Naive thymus-derived CD4-positive, alpha-beta T cell (primary cell): ENCODE data around the gene TNFSF9. TPM values are rescaled to one million over a fixed set of nuclear protein-coding genes. Genes with fewer than 3 reads are reported as not detected.
"Not testable (repeated sequence)": the region's sequence is repeated elsewhere in the genome, so short reads cannot be mapped to it uniquely, and the experiment has no call there.

Source experiments
- ATAC-seq: fragments of 150-1000 bp; cut with Tn5 transposase; 2 replicates; pipeline ENCODE4 v1.10.0; 2021; ENCODE audit warnings: mild to moderate bottlenecking, moderate library complexity
- CTCF ChIA-PET: fragments of 350-600 bp; sonication (Branson Sonifier 250); formaldehyde crosslinking; loops from one replicate; lab custom pipeline; 2021; ENCODE audit warnings: antibody characterized with exemption; lab: Charles Lee
- POLR2A ChIA-PET: fragments of 350-600 bp; sonication (Branson Sonifier 250); formaldehyde crosslinking; loops from one replicate; lab custom pipeline; 2021; ENCODE audit warnings: antibody characterized with exemption, inconsistent platforms; lab: Charles Lee
- DNase-seq, 9 donors: peaks; one replicate each; pipeline versions ENCODE4 v3.0.0 to v3.0.0-alpha.2; 2020 to 2022; ENCODE audit warnings: mixed read lengths in 1 of 9
- H3K27ac ChIP-seq: one replicate; pipeline ENCODE4 v1.7.0; 2013; ENCODE audit warnings: mild to moderate bottlenecking, low read depth, low read length, moderate library complexity
- H3K27me3 ChIP-seq, 2 donors: one replicate each; pipeline ENCODE4 v1.7.0; 2013; ENCODE audit warnings: low read length in 2 of 2, mild to moderate bottlenecking in 2 of 2, moderate library complexity in 2 of 2; ENCODE audit not compliant: control insufficient read depth in 2 of 2, insufficient read depth in 2 of 2
- H3K36me3 ChIP-seq, 3 experiments: 1 replicate in 2 of 3; 2 replicates in 1 of 3; pipeline ENCODE4 v1.7.0; 2013; ENCODE audit warnings: low read length in 3 of 3, mild to moderate bottlenecking in 3 of 3, moderate library complexity in 1 of 3; ENCODE audit not compliant: insufficient read depth in 3 of 3, control insufficient read depth in 2 of 3
- H3K4me1 ChIP-seq, 2 donors: one replicate each; pipeline ENCODE4 v1.7.0; 2013; ENCODE audit warnings: low read length in 2 of 2, mild to moderate bottlenecking in 2 of 2, moderate library complexity in 1 of 2; ENCODE audit not compliant: control insufficient read depth in 2 of 2, insufficient read depth in 2 of 2
- H3K4me3 ChIP-seq: 2 replicates; pipeline ENCODE4 v1.7.0; 2013; ENCODE audit warnings: mild to moderate bottlenecking, low read length
- H3K9me3 ChIP-seq, 3 experiments: 1 replicate in 2 of 3; 2 replicates in 1 of 3; pipeline ENCODE4 v1.7.0; 2013; ENCODE audit warnings: low read length in 3 of 3; ENCODE audit not compliant: control insufficient read depth in 2 of 3
- H3K27ac Mint-ChIP-seq, 9 donors: one replicate each; pipeline ENCODE4 v1.8.0; 2020 to 2022; ENCODE audit warnings: mixed read lengths in 9 of 9, mild to moderate bottlenecking in 8 of 9, moderate library complexity in 5 of 9, inconsistent platforms in 2 of 9
- H3K27me3 Mint-ChIP-seq, 5 donors: one replicate each; pipeline ENCODE4 v1.8.0; 2021 to 2022; ENCODE audit warnings: mixed read lengths in 5 of 5, mild to moderate bottlenecking in 1 of 5
- H3K36me3 Mint-ChIP-seq, 5 donors: one replicate each; pipeline ENCODE4 v1.8.0; 2020 to 2022; ENCODE audit warnings: mixed read lengths in 5 of 5, mild to moderate bottlenecking in 3 of 5, inconsistent platforms in 1 of 5
- H3K4me1 Mint-ChIP-seq, 7 donors: one replicate each; pipeline ENCODE4 v1.8.0; 2020 to 2022; ENCODE audit warnings: mixed read lengths in 7 of 7, mild to moderate bottlenecking in 3 of 7, inconsistent platforms in 1 of 7
- H3K4me3 Mint-ChIP-seq, 10 donors: one replicate each; pipeline ENCODE4 v1.8.0; 2020 to 2022; ENCODE audit warnings: mild to moderate bottlenecking in 10 of 10, mixed read lengths in 10 of 10, moderate library complexity in 6 of 10, inconsistent platforms in 2 of 10
- H3K9me3 Mint-ChIP-seq, 11 donors: one replicate each; pipeline ENCODE4 v1.8.0; 2020 to 2022; ENCODE audit warnings: mixed read lengths in 11 of 11, mild to moderate bottlenecking in 4 of 11, inconsistent platforms in 1 of 11, moderate library complexity in 1 of 11
- intact Hi-C, 2 donors: fragments of 100-400 bp; cut with micrococcal nuclease; formaldehyde crosslinking; loops; one replicate each; pipeline ENCODE4 v1.15.1; 2023
- polyA plus RNA-seq, 2 donors: library from polyadenylated mRNA; unstranded; fragments of 300-500 nt; fragmentation: Illumina TruSeq; gene quantifications; one replicate each; pipeline ENCODE4 v1.2.3, GENCODE V29; 2021
- total RNA-seq, 6 experiments: library from RNA in 5 of 6; stranded (reverse) in 5 of 6; gene quantifications; 1 replicate in 5 of 6; 2 replicates in 1 of 6; pipeline ENCODE4 v1.2.3 and lab custom pipeline; 2021 to 2026

Gene TNFSF9
- total and polyA plus RNA-seq, 7 experiments from 2014 or later: 0.38 to 3.9 (median 3.0) TPM; not detected in 3

DNA sequence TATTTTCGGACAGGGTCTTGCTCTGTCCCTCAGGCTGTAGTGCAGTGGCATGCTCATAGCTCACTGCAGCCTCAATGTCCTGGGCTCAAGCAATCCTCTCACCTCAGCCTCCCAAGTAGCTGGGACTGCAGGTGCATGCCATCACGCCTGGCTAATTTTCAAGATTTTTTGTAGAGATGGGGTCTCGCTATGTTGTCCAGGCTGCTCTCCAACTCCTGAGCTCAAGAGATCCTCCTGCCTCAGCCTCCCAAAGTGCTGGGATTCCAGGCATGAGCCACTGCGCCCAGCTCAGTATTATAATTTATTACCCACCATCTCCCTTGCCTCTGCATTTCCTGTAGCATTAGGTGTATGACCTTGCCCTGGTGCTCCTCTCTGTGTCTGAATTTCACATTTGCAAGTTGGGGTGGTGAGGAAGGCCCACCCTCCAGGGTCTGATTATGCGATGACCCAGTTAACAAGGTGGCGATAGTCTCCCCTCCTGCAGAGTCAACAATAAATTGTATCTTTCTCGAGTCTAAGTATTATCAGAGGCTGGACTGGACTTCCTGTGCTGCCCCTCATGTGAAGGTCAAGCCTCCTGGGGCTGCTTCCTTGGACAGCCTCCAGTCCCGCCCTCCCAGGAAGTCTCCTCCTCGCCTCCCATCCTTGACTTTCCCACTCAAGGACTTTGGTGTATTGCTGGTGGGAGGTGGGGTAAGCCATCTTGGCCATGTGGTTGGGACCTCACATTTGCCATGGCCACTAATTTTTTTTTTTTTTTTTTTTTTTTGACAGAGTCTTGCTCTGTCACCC is 27.2 kb upstream of the TNFSF9 start:
- Histone ChIP-seq H3K36me3 (no peaks in the 10 kb centered on the region), H3K4me3 (no peak overlapping the region), H3K4me1 (peaks cover 7 to 8% of the 10 kb centered on the region in 2 donors), H3K9me3 (no peaks in the 10 kb centered on the region), H3K27me3 (no peaks in the 10 kb centered on the region), H3K27ac (no peak overlapping the region)
- no peak for DNase-seq
- Mint-ChIP-seq H3K27ac (peak overlapping the region in 2 of 9 donors; percentile 27 to 71), H3K9me3 (no peaks in the 10 kb centered on the region), H3K4me1 (peaks cover 6 to 22% (median 19%) of the 10 kb centered on the region in 7 donors), H3K27me3 (peaks cover 0 to 26% (median 0%) of the 10 kb centered on the region in 5 donors), H3K4me3 (peak overlapping the region in 9 of 10 donors; percentile 7 to 93 (median 66)), H3K36me3 (peaks cover 0 to 4% (median 0%) of the 10 kb centered on the region in 5 donors)
- ChIA-PET POLR2A (interaction anchor here (0.7 to 0.9 kb wide), 2 partner anchors 20 to 117 kb away, joined by 3 read pairs; no protein-coding TSS in a partner anchor), CTCF (interaction anchor here (0.6 to 1.1 kb wide), 5 partner anchors 28 to 614 kb away, joined by 3 to 6 read pairs (median 3); no protein-coding TSS in a partner anchor)
- no peak for ATAC-seq
- intact Hi-C loops: loop anchor here (1.0 to 2.0 kb wide), 6 partner anchors 21 to 224 kb away; partner anchors contain the start of genes GTF2F1 (in 1 of the 2) and MLLT1 (in 1 of the 2)

DNA sequence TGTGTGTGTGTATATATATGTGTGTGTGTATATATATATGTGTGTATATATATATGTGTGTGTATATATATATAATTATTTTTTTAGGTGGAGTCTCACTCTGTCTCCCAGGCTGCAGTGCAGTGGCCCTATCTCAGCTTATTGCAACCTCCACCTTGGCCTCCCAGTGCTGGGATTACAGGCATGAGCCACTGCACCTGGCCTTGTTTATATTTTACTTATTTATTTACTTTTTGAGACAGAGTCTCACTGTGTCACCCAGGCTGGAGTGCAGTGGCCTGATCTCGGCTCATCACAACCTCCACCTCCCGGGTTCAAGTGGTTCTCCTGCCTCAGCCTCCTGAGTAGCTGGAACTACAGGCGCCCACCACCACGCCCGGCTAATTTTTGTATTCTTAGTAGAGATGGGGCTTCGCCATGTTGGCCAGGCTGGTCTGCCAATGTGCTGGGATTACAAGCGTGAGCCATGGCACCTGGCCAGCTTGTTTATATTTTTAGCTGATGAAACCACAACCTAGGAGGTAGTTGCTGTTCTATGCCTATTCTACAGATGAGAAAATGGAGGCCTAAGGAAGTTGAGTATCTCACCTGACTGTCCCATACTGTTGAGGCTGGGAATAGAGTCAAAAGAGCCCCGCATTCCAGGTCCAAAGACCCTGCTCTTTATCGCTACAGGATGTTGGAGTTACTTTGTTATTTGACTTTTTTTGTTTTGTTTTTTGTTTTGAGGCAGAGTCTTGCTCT is 22.6 kb upstream of the TNFSF9 start:
- H3K9me3 ChIP-seq, H3K27me3 ChIP-seq, DNase-seq, H3K36me3 Mint-ChIP-seq, H3K4me3 ChIP-seq, H3K36me3 ChIP-seq, ATAC-seq, intact Hi-C loops, H3K27ac ChIP-seq, H3K27me3 Mint-ChIP-seq, H3K9me3 Mint-ChIP-seq, H3K4me1 ChIP-seq, H3K27ac Mint-ChIP-seq, H3K4me3 Mint-ChIP-seq: not testable (repeated sequence)
- H3K4me1 Mint-ChIP-seq: peaks cover 0 to 11% (median 10%) of the 10 kb centered on the region in 7 donors
- CTCF ChIA-PET: interaction anchor here (2.1 kb wide), 1 partner anchor 9 kb away, joined by 6 read pairs; no protein-coding TSS in a partner anchor
- POLR2A ChIA-PET: interaction anchor here (0.7 kb wide), 2 partner anchors 17 to 28 kb away, joined by 3 read pairs; no protein-coding TSS in a partner anchor

DNA sequence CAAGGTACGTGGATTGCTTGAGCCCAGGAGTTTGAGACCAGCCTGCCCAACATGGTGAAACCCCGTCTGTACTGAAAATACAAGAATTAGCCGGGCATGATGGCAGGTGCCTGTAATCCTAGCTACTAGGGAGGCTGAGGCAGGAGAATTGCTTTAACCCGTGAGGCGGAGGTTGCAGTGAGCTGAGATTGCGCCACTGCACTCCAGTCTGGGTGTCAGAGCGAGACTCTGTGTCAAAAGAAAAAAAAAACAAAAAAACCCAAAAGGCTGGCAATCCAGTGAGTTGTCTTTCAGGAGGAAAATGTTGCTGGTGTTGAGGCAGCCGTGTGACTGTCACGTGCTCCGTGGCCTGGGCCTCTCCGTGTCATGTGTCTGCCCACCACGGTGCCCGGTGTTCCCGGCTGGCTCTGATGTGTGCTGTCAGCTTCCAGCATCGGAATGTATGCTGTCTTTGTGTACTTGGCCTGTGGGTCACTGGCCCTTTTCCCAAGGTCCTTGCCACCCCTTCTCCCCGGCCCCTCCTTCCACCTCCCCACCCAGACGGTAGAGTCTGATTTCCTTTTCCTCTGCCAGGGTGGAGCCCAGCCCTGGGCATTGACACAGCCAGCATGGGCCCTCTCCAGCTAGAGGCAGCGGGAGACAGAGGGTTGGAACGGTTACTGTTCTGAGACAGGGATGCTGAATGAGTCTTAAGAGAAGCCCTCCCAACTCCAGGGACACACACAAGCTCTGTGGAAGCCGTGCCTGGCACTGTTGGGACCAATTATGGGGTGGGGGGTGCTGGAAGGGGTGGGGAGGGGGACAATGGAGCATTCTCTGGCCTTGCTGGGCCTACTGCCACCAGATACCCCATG is 21.5 kb upstream of the TNFSF9 start:
- H3K4me1 Mint-ChIP-seq: peaks cover 0 to 11% (median 6%) of the 10 kb centered on the region in 7 donors
- POLR2A ChIA-PET: no interaction called here
- no peak overlapping the region for H3K27ac Mint-ChIP-seq
- no peaks in the 10 kb centered on the region for H3K9me3 ChIP-seq
- H3K4me1 ChIP-seq: no peaks in the 10 kb centered on the region
- H3K9me3 Mint-ChIP-seq: no peaks in the 10 kb centered on the region
- H3K27ac ChIP-seq: no peak overlapping the region
- intact Hi-C loops: no loop called here
- H3K36me3 Mint-ChIP-seq: no peaks in the 10 kb centered on the region
- CTCF ChIA-PET: no interaction called here
- H3K4me3 ChIP-seq: no peak overlapping the region
- H3K36me3 ChIP-seq: no peaks in the 10 kb centered on the region
- no peaks in the 10 kb centered on the region for H3K27me3 Mint-ChIP-seq
- ATAC-seq (no peak), DNase-seq (no peak)
- H3K27me3 ChIP-seq: no peaks in the 10 kb centered on the region
- H3K4me3 Mint-ChIP-seq: no peak overlapping the region

DNA sequence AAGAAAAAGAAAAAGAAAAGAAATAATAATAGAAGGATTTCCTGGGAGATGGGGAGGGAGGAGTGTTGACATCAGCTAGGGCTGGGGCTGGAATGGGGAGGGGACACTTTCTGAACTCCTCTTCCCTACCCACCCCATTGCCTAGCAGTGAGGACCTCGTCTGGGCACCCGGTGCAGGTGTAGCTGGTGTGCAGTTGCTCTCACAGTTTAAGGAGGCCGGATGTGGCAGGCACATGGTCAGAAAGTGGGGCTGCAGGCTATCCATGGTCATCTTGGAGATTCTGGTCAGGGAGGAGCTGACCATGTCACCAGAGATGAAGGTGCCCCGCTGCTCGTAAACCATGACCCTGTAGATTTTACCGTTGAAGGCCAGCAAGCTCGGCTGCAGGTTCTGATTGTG is 20.2 kb upstream of the TNFSF9 start:
- peaks cover 0 to 5% (median 3%) of the 10 kb centered on the region in 7 donors for H3K4me1 Mint-ChIP-seq
- no peaks in the 10 kb centered on the region for H3K4me1 ChIP-seq
- H3K9me3 ChIP-seq: no peaks in the 10 kb centered on the region
- POLR2A ChIA-PET: no interaction called here
- no peaks in the 10 kb centered on the region for H3K27me3 Mint-ChIP-seq
- CTCF ChIA-PET: interaction anchor here (0.6 kb wide), 1 partner anchor 30 kb away, joined by 3 read pairs; no protein-coding TSS in a partner anchor
- intact Hi-C loops: no loop called here
- no peaks in the 10 kb centered on the region for H3K36me3 ChIP-seq
- no peak overlapping the region for H3K4me3 Mint-ChIP-seq
- H3K27ac Mint-ChIP-seq: no peak overlapping the region
- H3K27ac ChIP-seq: no peak overlapping the region
- no peak overlapping the region for H3K4me3 ChIP-seq
- no peak for DNase-seq
- no peak for ATAC-seq
- no peaks in the 10 kb centered on the region for H3K9me3 Mint-ChIP-seq
- no peaks in the 10 kb centered on the region for H3K36me3 Mint-ChIP-seq
- H3K27me3 ChIP-seq: no peaks in the 10 kb centered on the region

DNA sequence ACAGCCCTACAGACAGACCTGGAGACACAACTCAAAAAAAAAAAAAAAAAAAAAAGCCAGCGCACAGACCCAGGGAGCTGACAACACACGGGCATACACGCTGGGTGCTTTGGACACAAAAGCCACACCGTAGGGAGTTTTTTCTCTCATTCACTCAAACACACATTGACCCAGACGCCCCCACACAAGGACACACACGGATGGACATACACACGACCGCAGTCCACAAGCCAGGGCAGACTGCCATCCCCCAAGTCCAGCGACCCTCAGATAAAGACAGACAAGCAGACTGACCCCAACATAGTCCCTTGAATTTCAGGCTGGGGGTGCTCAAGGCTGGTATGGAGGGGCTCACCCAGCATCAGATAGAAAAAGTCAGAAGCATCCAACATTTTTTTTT is 16.7 kb upstream of the TNFSF9 start:
- H3K9me3 ChIP-seq: no peaks in the 10 kb centered on the region
- H3K4me3 Mint-ChIP-seq: peak overlapping the region in 3 of 10 donors; percentile 7 to 61 (median 55)
- DNase-seq (no peak), ATAC-seq (no peak)
- no peaks in the 10 kb centered on the region for H3K27me3 ChIP-seq
- ChIA-PET CTCF (no interaction called here), POLR2A (interaction anchor here (1.4 kb wide), 1 partner anchor 89 kb away, joined by 3 read pairs; the partner anchor contains the start of gene KHSRP)
- no peak overlapping the region for H3K27ac ChIP-seq
- peaks cover 0 to 2% (median 0%) of the 10 kb centered on the region in 5 donors for H3K27me3 Mint-ChIP-seq
- peaks cover 19 to 33% (median 29%) of the 10 kb centered on the region in 7 donors for H3K4me1 Mint-ChIP-seq
- peaks cover 6 to 20% of the 10 kb centered on the region in 2 donors for H3K4me1 ChIP-seq
- H3K36me3 Mint-ChIP-seq: no peaks in the 10 kb centered on the region
- H3K4me3 ChIP-seq: no peak overlapping the region
- intact Hi-C loops: no loop called here
- peak overlapping the region in 3 of 9 donors; percentile 24 to 51 (median 45) for H3K27ac Mint-ChIP-seq
- no peaks in the 10 kb centered on the region for H3K9me3 Mint-ChIP-seq
- H3K36me3 ChIP-seq: no peaks in the 10 kb centered on the region
